T-cell (primary cell): ENCODE results near the gene TNRC6C. TPM values are rescaled to one million over a fixed set of nuclear protein-coding genes. Genes with fewer than 3 reads are reported as not detected.

Experiments
- ATAC-seq, 4 experiments: fragments of 200-7000 bp in 3 of 4; fragments of 150-1000 bp in 1 of 4; cut with Tn5 transposase; replicated peaks in 1 of 4; 1 replicate in 3 of 4; 2 replicates in 1 of 4; pipeline ENCODE4 v1.10.0; 2021; ENCODE audit warnings: moderate library complexity in 3 of 4, mild to moderate bottlenecking in 2 of 4, moderate number of reproducible peaks in 1 of 4
- CTCF ChIA-PET, 2 donors: fragments of 300-600 bp; sonication (Branson Sonifier 250); formaldehyde crosslinking; loops; one replicate each; lab custom pipeline; 2022; ENCODE audit warnings: antibody characterized with exemption in 2 of 2; lab: Charles Lee
- POLR2A ChIA-PET, 2 donors: fragments of 300-600 bp; sonication (Branson Sonifier 250); formaldehyde crosslinking; loops; one replicate each; lab custom pipeline; 2022; ENCODE audit warnings: antibody characterized with exemption in 2 of 2; lab: Charles Lee
- DNase-seq, 35 experiments: peaks; one replicate each; pipeline versions ENCODE4 v3.0.0 to v3.0.0-alpha.2; 2013 to 2023
- H3K27ac ChIP-seq: one replicate; pipeline ENCODE4 v1.5.1; 2013; ENCODE audit warnings: low read length
- H3K27me3 ChIP-seq, 2 experiments: replicated peaks in 1 of 2; 1 replicate in 1 of 2; 2 replicates in 1 of 2; pipeline versions ENCODE4 v1.6.1 to v1.7.0; 2013; ENCODE audit warnings: low read length in 1 of 2, mixed read lengths in 1 of 2; ENCODE audit not compliant: control insufficient read depth in 2 of 2, insufficient read depth in 2 of 2; ENCODE audit errors: extremely low read depth in 1 of 2
- H3K36me3 ChIP-seq, 2 donors: 1 replicate in 1 of 2; 2 replicates in 1 of 2; pipeline versions ENCODE4 v1.6.1 to v1.7.0; 2013; ENCODE audit warnings: low read length in 1 of 2; ENCODE audit not compliant: control insufficient read depth in 2 of 2, insufficient read depth in 1 of 2; ENCODE audit errors: extremely low read depth in 1 of 2
- H3K4me1 ChIP-seq, 2 experiments: 1 replicate in 1 of 2; 2 replicates in 1 of 2; pipeline versions ENCODE4 v1.6.1 to v1.7.0; 2013; ENCODE audit warnings: low read length in 2 of 2, mixed read lengths in 1 of 2; ENCODE audit not compliant: insufficient read depth in 2 of 2, control insufficient read depth in 1 of 2; ENCODE audit errors: extremely low read depth in 1 of 2
- H3K4me3 ChIP-seq, 2 donors: 1 replicate in 1 of 2; 2 replicates in 1 of 2; pipeline versions ENCODE4 v1.5.1 to v1.7.0; 2013; ENCODE audit warnings: mild to moderate bottlenecking in 2 of 2, low read length in 1 of 2, moderate library complexity in 1 of 2; ENCODE audit not compliant: control insufficient read depth in 1 of 2; ENCODE audit errors: extremely low read depth in 1 of 2
- H3K9me3 ChIP-seq: 2 replicates; pipeline ENCODE4 v1.7.0; 2013
- H3K27ac Mint-ChIP-seq, 2 donors: one replicate each; pipeline ENCODE4 v1.8.0; 2020 to 2021; ENCODE audit warnings: mild to moderate bottlenecking in 2 of 2, mixed read lengths in 2 of 2
- H3K27me3 Mint-ChIP-seq, 2 donors: one replicate each; pipeline ENCODE4 v1.8.0; 2021 to 2022; ENCODE audit warnings: mixed read lengths in 2 of 2
- H3K36me3 Mint-ChIP-seq: one replicate; pipeline ENCODE4 v1.8.0; 2021; ENCODE audit warnings: mixed read lengths
- H3K4me1 Mint-ChIP-seq, 3 donors: one replicate each; pipeline ENCODE4 v1.8.0; 2020 to 2022; ENCODE audit warnings: mixed read lengths in 3 of 3, mild to moderate bottlenecking in 1 of 3
- H3K4me3 Mint-ChIP-seq, 3 donors: one replicate each; pipeline ENCODE4 v1.8.0; 2020 to 2022; ENCODE audit warnings: mild to moderate bottlenecking in 3 of 3, mixed read lengths in 3 of 3, moderate library complexity in 3 of 3
- H3K9me3 Mint-ChIP-seq, 3 donors: one replicate each; pipeline ENCODE4 v1.8.0; 2020 to 2022; ENCODE audit warnings: mixed read lengths in 3 of 3
- WGBS: methylation state at CpG from one replicate; pipeline ENCODE4 v1.1.5; 2013; ENCODE audit warnings: missing lambda C conversion rate; ENCODE audit not compliant: insufficient coverage; 5-methylcytosine and 5-hydroxymethylcytosine counted together
- total RNA-seq, 35 experiments: library from RNA in 6 of 35; stranded (reverse) in 6 of 35; fragments of 120-200 nt in 1 of 35; gene quantifications; one replicate each; pipeline versions ENCODE4 v1.2.1 to v1.2.4 and lab custom pipeline; 2013 to 2026

Gene TNRC6C
- total RNA-seq, 5 donors from 2014 or later (not counting 1 experiment from before 2014, with no cell fraction given): 87.1 to 116 (median 94.3) TPM

GRCh38 chr17:78000341-78000740 is 41.8 kb downstream of the TNRC6C start:
- no peaks in the 10 kb centered on the region for H3K27me3 Mint-ChIP-seq
- Histone ChIP-seq H3K4me3 (no peak overlapping the region), H3K9me3 (no peaks in the 10 kb centered on the region), H3K27ac (no peak overlapping the region), H3K27me3 (no peaks in the 10 kb centered on the region), H3K4me1 (peaks cover 5 to 29% of the 10 kb centered on the region in 2 experiments), H3K36me3 (peaks cover 0 to 3% of the 10 kb centered on the region in 2 donors)
- peaks cover 29% of the 10 kb centered on the region for H3K36me3 Mint-ChIP-seq
- H3K9me3 Mint-ChIP-seq: no peaks in the 10 kb centered on the region
- ChIA-PET CTCF (no interaction called here), POLR2A (no interaction called here)
- H3K4me1 Mint-ChIP-seq: peaks cover 81 to 84% (median 84%) of the 10 kb centered on the region in 3 donors
- H3K4me3 Mint-ChIP-seq: no peak overlapping the region
- H3K27ac Mint-ChIP-seq: peak overlapping the region; percentile 2 to 59
- ATAC-seq (no peak), DNase-seq (no peak)
- WGBS: 100% methylated on average over 1 of the region's 3 CpGs

GRCh38 chr17:78001182-78001581 is 42.7 kb downstream of the TNRC6C start:
- no peak overlapping the region for H3K4me3 Mint-ChIP-seq
- DNase-seq (no peak), ATAC-seq (no peak)
- ChIA-PET POLR2A (no interaction called here), CTCF (no interaction called here)
- peaks cover 81 to 82% (median 81%) of the 10 kb centered on the region in 3 donors for H3K4me1 Mint-ChIP-seq
- peaks cover 0 to 3% of the 10 kb centered on the region in 2 donors for H3K36me3 ChIP-seq
- peaks cover 5 to 28% of the 10 kb centered on the region in 2 experiments for H3K4me1 ChIP-seq
- no peak overlapping the region for H3K4me3 ChIP-seq
- WGBS: no CpG with 5 or more reads among the region's 3 CpGs
- H3K27ac Mint-ChIP-seq: peak overlapping the region; percentile 53 to 59
- H3K36me3 Mint-ChIP-seq: peaks cover 36% of the 10 kb centered on the region
- H3K9me3 Mint-ChIP-seq: no peaks in the 10 kb centered on the region
- no peaks in the 10 kb centered on the region for H3K9me3 ChIP-seq
- H3K27ac ChIP-seq: no peak overlapping the region
- H3K27me3 Mint-ChIP-seq: no peaks in the 10 kb centered on the region
- H3K27me3 ChIP-seq: no peaks in the 10 kb centered on the region

DNA sequence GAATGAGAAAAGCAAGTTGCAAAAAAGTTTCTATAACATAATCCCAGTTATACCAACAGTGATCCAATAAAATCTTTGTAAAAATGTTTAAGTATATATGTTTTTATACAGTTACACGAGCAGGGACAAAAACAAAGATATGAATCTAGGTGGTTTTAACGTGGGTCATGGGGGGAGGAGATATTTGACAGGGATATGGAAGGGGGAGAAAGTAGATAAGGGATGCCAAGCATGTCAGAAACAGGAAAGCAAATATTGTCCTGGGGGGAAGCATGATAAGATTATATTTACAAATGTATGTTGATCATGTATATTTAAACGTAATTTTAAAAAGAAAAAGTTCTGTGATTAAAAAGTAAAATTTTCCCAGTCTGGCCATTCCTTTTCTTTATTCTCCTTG is 43.1 kb downstream of the TNRC6C start:
- Histone ChIP-seq H3K27ac (no peak overlapping the region), H3K9me3 (no peaks in the 10 kb centered on the region), H3K36me3 (peaks cover 0 to 3% of the 10 kb centered on the region in 2 donors), H3K4me1 (peaks cover 5 to 24% of the 10 kb centered on the region in 2 experiments), H3K27me3 (no peaks in the 10 kb centered on the region), H3K4me3 (no peak overlapping the region)
- CTCF ChIA-PET: no interaction called here
- DNase-seq (no peak), ATAC-seq (no peak)
- Mint-ChIP-seq H3K27me3 (no peaks in the 10 kb centered on the region), H3K27ac (peak overlapping the region; percentile 53 to 59), H3K36me3 (peaks cover 38% of the 10 kb centered on the region), H3K4me3 (no peak overlapping the region), H3K4me1 (peaks cover 77 to 81% (median 79%) of the 10 kb centered on the region in 3 donors), H3K9me3 (no peaks in the 10 kb centered on the region)
- POLR2A ChIA-PET: no interaction called here
- 45% methylated on average over 2 of the region's 3 CpGs for WGBS

GRCh38 chr17:78002166-78002565 is 43.7 kb downstream of the TNRC6C start:
- no peak overlapping the region for H3K4me3 ChIP-seq
- peaks cover 5 to 22% of the 10 kb centered on the region in 2 experiments for H3K4me1 ChIP-seq
- Mint-ChIP-seq H3K4me3 (no peak overlapping the region), H3K9me3 (no peaks in the 10 kb centered on the region), H3K36me3 (peaks cover 40% of the 10 kb centered on the region), H3K27me3 (no peaks in the 10 kb centered on the region), H3K4me1 (peaks cover 73 to 77% (median 74%) of the 10 kb centered on the region in 3 donors), H3K27ac (no peak overlapping the region)
- ChIA-PET POLR2A (no interaction called here), CTCF (no interaction called here)
- peaks cover 0 to 3% of the 10 kb centered on the region in 2 donors for H3K36me3 ChIP-seq
- no peaks in the 10 kb centered on the region for H3K27me3 ChIP-seq
- no peaks in the 10 kb centered on the region for H3K9me3 ChIP-seq
- whole genome bisulfite sequencing: 90% methylated on average over 2 of the region's 4 CpGs
- no peak for ATAC-seq
- DNase-seq: no peak
- H3K27ac ChIP-seq: no peak overlapping the region

GRCh38 chr17:78005452-78006171 is 47.1 kb downstream of the TNRC6C start:
- H3K27me3 ChIP-seq: no peaks in the 10 kb centered on the region
- H3K9me3 ChIP-seq: no peaks in the 10 kb centered on the region
- no CpG with 5 or more reads among the region's 3 CpGs for WGBS
- Mint-ChIP-seq H3K9me3 (no peaks in the 10 kb centered on the region), H3K36me3 (peaks cover 28% of the 10 kb centered on the region), H3K27ac (peak overlapping the region; percentile 34 to 57), H3K4me1 (peaks cover 50 to 54% (median 50%) of the 10 kb centered on the region in 3 donors), H3K4me3 (no peak overlapping the region), H3K27me3 (no peaks in the 10 kb centered on the region)
- no peak for DNase-seq
- ChIA-PET POLR2A (interaction anchor here in 1 of 2 donors (0.6 kb wide), 1 partner anchor 171 kb away, joined by 4 read pairs; no protein-coding TSS in a partner anchor), CTCF (interaction anchor here in 1 of 2 donors (0.6 to 2.7 kb wide), 3 partner anchors 8 to 45 kb away, joined by 3 to 13 read pairs (median 5); no protein-coding TSS in a partner anchor)
- ATAC-seq: no peak
- peaks cover 3 to 5% of the 10 kb centered on the region in 2 experiments for H3K4me1 ChIP-seq
- no peak overlapping the region for H3K4me3 ChIP-seq
- peaks cover 0 to 20% of the 10 kb centered on the region in 2 donors for H3K36me3 ChIP-seq
- H3K27ac ChIP-seq: no peak overlapping the region

DNA sequence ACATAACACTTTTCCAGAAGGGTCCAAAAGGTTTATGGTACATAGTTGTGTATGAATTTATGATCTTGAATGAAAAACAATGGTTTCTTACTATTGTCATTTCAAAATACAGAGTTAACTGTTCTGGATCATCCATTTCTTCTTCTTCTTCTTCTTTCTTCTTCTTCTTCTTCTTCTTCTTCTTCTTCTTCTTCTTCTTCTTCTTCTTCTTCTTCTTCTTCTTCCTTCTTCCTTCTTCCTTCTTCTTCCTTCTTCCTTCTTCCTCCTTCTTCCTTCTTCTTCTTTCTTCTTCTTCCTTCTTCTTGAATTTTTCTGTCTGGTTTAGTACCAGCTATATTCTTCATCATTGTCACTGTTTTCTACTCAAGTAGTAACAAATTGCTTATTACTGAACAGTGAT is 47.8 kb downstream of the TNRC6C start:
- Histone ChIP-seq H3K36me3 (peaks cover 0 to 23% of the 10 kb centered on the region in 2 donors), H3K4me1 (peaks cover 0 to 3% of the 10 kb centered on the region in 2 experiments), H3K27ac (no peak overlapping the region), H3K4me3 (no peak overlapping the region), H3K9me3 (no peaks in the 10 kb centered on the region), H3K27me3 (no peaks in the 10 kb centered on the region)
- Mint-ChIP-seq H3K9me3 (no peaks in the 10 kb centered on the region), H3K36me3 (peaks cover 28% of the 10 kb centered on the region), H3K4me3 (no peak overlapping the region), H3K27ac (peak overlapping the region; percentile 34 to 57), H3K4me1 (peaks cover 47 to 53% (median 49%) of the 10 kb centered on the region in 3 donors), H3K27me3 (no peaks in the 10 kb centered on the region)
- POLR2A ChIA-PET: interaction anchor here (0.7 kb wide), 2 partner anchors 72 to 1326 kb away, joined by 3 to 10 read pairs; no protein-coding TSS in a partner anchor
- ATAC-seq: no peak
- CTCF ChIA-PET: interaction anchor here (0.6 to 2.7 kb wide), 3 partner anchors 9 to 130 kb away, joined by 3 to 13 read pairs (median 6); no protein-coding TSS in a partner anchor
- DNase-seq: no peak
